Measurements from ENCODE around the gene FAM240B. TPM values are rescaled to one million over a fixed set of nuclear protein-coding genes. Genes with fewer than 3 reads are reported as not detected.

The FAM240B gene
- total and polyA plus RNA-seq, 4 donors, result not detected

- no peak for DNase-seq (ENCODE audit: low spot score)
- Histone ChIP-seq H3K4me3 (ENCODE audit: low read depth in 1 of 3, low read length in 3 of 3) (no peak overlapping the region), H3K9me3 (ENCODE audit: control insufficient read depth in 4 of 4, low read length in 3 of 4) (no peaks in the 10 kb centered on the region), H3K27me3 (ENCODE audit: control insufficient read depth in 4 of 4, insufficient read depth in 4 of 4, low read length in 3 of 4) (no peaks in the 10 kb centered on the region), H3K9ac (ENCODE audit: low read depth in 1 of 2, low read length in 2 of 2) (no peak overlapping the region), H3K4me1 (ENCODE audit: control insufficient read depth in 4 of 4, insufficient read depth in 4 of 4, low read length in 3 of 4) (peaks cover 0 to 3% (median 0%) of the 10 kb centered on the region in 4 donors), H3K36me3 (ENCODE audit: control insufficient read depth in 4 of 4, insufficient read depth in 3 of 4, low read depth in 1 of 4, low read length in 3 of 4) (no peaks in the 10 kb centered on the region), H3K27ac (ENCODE audit: low read depth in 1 of 2, low read length in 2 of 2) (no peak overlapping the region)
- 78% methylated on average over 8 of the region's 8 CpGs for WGBS
- no peak for TF ChIP-seq EGR1 (IDR thresholded peaks at IDR 0.05; ENCODE audit: low read depth in 2 of 2)
- no peak for TF ChIP-seq NR2F2 (IDR thresholded peaks at IDR 0.05)
- TF ChIP-seq SP1 (IDR thresholded peaks at IDR 0.05), result no peak
- TF ChIP-seq REST (IDR thresholded peaks at IDR 0.05), result no peak
- no peak for TF ChIP-seq HNF4A (conservative IDR thresholded peaks at IDR 0.05)
- no peak for TF ChIP-seq FOXA2 (IDR thresholded peaks at IDR 0.05)
- no peak for TF ChIP-seq MAX (IDR thresholded peaks at IDR 0.05)
- TF ChIP-seq ZBTB33 (IDR thresholded peaks at IDR 0.05), result no peak
- no peak for TF ChIP-seq TAF1 (conservative IDR thresholded peaks at IDR 0.05)
- TF ChIP-seq JUND (IDR thresholded peaks at IDR 0.05), result no peak
- no peak for TF ChIP-seq CTCF (IDR thresholded peaks at IDR 0.05; ENCODE audit: low read depth, low read length, missing input control)
- TF ChIP-seq HNF4G (IDR thresholded peaks at IDR 0.05), result no peak
Measured at GRCh38 chr9:38687992-38688391, 31.9 kb downstream of the FAM240B start.

- peaks cover 0 to 3% (median 0%) of the 10 kb centered on the region in 4 donors for H3K4me1 ChIP-seq (ENCODE audit: control insufficient read depth in 4 of 4, insufficient read depth in 4 of 4, low read length in 3 of 4)
- 30% methylated on average over 21 of the region's 21 CpGs for WGBS
- DNase-seq (ENCODE audit: low spot score), result no peak
- no peaks in the 10 kb centered on the region for H3K27me3 ChIP-seq (ENCODE audit: control insufficient read depth in 4 of 4, insufficient read depth in 4 of 4, low read length in 3 of 4)
- no peaks in the 10 kb centered on the region for H3K36me3 ChIP-seq (ENCODE audit: control insufficient read depth in 4 of 4, insufficient read depth in 3 of 4, low read depth in 1 of 4, low read length in 3 of 4)
- peak overlapping the region in 1 of 2 donors; percentile 5 for H3K9ac ChIP-seq (ENCODE audit: low read depth in 1 of 2, low read length in 2 of 2)
- H3K4me3 ChIP-seq (ENCODE audit: low read depth in 1 of 3, low read length in 3 of 3), result peak overlapping the region; percentile 24 to 28 (median 26)
- TF ChIP-seq JUND (IDR thresholded peaks at IDR 0.05), result no peak
- TF ChIP-seq EGR1 (IDR thresholded peaks at IDR 0.05; ENCODE audit: low read depth in 2 of 2), result no peak
- TF ChIP-seq ZBTB33 (IDR thresholded peaks at IDR 0.05), result no peak
- TF ChIP-seq GABPA (IDR thresholded peaks at IDR 0.05 in 1 of 2, conservative IDR thresholded peaks at IDR 0.05 in 1 of 2), result no peak
- TF ChIP-seq SP1 (IDR thresholded peaks at IDR 0.05), result no peak
- no peak for TF ChIP-seq ATF3 (IDR thresholded peaks at IDR 0.05)
- TF ChIP-seq HNF4G (IDR thresholded peaks at IDR 0.05), result no peak
- no peak overlapping the region for H3K27ac ChIP-seq (ENCODE audit: low read depth in 1 of 2, low read length in 2 of 2)
- H3K9me3 ChIP-seq (ENCODE audit: control insufficient read depth in 4 of 4, low read length in 3 of 4), result no peaks in the 10 kb centered on the region
Measured at GRCh38 chr9:38687389-38687842, 32.5 kb downstream of the FAM240B start.

All from liver (tissue), 9 donors.